GM19193 (cell line): ENCODE results near the gene NUP188.

Source experiments
- POLR2A ChIP-seq: IDR thresholded peaks from 4 replicates; pipeline ENCODE4 v1.6.1; 2011; ENCODE audit not compliant: insufficient read depth, insufficient read length; ENCODE audit errors: extremely low read depth

Gene NUP188, protein sequence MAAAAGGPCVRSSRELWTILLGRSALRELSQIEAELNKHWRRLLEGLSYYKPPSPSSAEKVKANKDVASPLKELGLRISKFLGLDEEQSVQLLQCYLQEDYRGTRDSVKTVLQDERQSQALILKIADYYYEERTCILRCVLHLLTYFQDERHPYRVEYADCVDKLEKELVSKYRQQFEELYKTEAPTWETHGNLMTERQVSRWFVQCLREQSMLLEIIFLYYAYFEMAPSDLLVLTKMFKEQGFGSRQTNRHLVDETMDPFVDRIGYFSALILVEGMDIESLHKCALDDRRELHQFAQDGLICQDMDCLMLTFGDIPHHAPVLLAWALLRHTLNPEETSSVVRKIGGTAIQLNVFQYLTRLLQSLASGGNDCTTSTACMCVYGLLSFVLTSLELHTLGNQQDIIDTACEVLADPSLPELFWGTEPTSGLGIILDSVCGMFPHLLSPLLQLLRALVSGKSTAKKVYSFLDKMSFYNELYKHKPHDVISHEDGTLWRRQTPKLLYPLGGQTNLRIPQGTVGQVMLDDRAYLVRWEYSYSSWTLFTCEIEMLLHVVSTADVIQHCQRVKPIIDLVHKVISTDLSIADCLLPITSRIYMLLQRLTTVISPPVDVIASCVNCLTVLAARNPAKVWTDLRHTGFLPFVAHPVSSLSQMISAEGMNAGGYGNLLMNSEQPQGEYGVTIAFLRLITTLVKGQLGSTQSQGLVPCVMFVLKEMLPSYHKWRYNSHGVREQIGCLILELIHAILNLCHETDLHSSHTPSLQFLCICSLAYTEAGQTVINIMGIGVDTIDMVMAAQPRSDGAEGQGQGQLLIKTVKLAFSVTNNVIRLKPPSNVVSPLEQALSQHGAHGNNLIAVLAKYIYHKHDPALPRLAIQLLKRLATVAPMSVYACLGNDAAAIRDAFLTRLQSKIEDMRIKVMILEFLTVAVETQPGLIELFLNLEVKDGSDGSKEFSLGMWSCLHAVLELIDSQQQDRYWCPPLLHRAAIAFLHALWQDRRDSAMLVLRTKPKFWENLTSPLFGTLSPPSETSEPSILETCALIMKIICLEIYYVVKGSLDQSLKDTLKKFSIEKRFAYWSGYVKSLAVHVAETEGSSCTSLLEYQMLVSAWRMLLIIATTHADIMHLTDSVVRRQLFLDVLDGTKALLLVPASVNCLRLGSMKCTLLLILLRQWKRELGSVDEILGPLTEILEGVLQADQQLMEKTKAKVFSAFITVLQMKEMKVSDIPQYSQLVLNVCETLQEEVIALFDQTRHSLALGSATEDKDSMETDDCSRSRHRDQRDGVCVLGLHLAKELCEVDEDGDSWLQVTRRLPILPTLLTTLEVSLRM (N-terminal part only)

DNA sequence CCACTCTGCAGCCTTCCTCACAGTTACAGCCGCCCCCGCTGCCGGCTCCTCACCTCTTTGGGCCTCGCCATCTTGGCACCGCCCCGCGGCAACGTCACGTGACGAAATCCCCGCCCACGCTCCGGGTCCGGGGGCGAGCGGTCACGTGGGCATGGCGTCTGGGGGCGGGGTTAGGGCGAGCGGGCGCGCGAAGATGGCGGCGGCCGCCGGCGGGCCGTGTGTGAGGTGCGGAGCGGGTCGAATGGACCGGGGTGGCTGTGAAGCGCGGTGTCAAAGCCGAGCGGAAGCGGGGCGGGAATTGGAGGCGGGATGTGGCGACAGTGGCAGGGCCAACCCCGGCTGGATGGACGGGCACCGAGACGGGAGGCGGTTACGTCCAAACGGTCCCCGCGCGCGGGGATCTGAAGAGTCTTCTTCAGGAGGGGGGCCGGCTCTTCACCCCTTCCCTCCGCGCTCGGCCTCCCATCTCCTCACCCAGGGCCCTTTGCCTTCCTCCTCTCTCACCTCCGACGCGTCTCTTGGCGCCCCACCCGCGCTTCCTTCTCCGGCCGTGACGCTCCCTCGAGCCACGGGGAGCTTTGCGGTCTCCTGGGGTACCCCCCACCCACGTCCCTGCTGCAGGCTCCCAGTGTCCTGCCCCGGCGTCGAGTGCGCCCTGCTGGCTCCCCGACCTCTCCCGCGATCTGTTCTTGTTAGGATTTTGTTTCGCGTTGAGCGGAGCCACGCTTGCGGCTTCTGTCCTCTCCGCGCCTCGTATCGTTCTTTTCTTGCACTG, at the start of gene NUP188, which contains the start of gene DOLK:
TSS of gene NUP188 (plus strand) at position 173 of the 775 bp plus-strand sequence. CDS start at position 194, 21 bp downstream.
TSS of gene DOLK (minus strand) at position 77 of the 775 bp plus-strand sequence. CDS start 300 bp downstream, outside the sequence.
- TF ChIP-seq POLR2A, result peak; percentile 98

DNA sequence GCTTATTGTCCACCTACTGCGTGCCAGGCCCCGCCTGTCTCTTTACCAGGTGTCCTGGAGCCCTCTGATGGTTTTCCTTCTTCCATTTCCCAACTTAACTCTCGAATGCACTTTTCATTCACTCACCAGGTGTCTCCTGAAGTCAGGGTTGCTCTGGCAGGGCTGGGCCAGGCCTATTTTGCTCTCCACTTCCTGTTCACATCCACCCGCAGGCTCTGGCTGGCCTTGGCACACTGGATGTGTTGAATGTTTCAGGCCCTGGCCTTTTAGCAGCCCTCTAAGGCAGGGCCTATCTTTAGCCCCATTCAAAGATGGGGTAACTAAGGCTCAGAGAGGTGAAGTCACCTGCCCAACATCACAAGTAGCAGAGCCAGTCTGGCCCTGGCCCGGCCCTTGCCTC, 49.1 kb upstream of the NUP188 start:
- no peak for TF ChIP-seq POLR2A

DNA sequence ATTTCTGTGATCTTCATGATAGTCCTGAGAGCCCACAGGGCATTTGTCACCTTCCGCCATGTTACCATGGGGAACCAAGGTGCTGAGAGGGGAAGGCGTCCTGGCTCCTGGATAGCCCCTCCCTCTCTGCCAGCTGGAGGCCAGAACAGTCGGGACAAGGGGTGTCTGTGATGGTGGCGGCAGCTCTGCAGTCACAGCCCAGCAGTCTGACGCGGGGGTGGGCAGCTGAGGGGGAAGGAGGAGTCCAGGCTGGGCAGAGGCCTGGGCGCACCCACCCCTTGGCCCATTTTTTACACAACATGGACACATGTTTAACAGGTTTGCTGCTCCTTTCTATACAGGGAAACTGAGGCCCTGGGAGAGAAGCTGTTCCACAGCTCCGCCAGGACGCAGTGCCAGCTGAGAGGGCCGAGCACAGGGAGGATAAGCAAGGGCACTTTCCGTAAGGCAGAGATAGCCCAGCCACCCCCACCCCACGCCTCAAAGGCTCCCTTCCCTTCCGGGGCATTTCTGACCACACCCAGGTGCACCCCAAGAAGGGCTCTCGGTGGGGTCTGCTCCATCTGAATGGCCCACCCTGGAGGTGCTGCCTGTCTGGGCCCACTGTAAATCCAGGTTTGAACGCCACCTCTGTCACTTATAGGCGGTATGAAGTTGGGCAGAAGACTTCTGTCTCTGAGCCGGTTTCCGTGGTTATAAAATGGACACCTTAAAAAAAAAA, 48.5 kb upstream of the NUP188 start:
- no peak for TF ChIP-seq POLR2A

DNA sequence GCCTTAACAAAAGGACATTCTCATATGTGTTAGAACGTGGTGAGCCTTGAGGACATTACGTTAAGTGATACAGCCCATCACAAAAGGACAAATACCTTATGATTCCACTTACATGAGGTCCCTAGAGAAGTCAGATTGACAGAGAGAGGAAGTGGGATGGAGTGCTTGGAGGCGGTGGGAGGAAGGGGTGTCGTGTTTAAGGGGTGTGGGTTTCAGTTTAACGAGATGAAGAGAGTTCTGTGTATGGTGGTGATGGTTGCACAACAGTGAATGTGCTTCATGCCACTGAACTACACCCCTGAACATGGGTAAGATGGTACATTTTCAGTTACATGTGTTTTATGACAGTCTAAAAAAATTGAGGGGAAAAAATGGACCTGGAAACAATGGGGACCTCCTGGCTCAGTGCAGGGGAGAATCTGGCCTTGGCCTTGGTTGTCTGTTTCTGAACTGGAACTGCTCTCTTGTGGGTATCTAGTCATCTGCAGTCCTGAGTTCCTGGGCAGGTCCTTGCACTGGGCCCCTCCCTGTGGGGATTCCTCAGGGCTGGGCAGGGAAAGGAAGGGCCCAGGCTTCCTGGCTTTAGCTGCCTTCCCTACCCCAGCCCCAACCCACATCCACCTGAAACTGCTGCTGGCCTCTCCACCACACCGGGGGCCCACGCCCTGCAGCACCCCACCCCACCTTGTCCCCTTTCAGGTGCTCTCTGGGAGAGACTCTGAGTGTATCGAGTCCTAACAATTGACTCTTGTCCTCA, 47.8 kb upstream of the NUP188 start:
- TF ChIP-seq POLR2A, result no peak

DNA sequence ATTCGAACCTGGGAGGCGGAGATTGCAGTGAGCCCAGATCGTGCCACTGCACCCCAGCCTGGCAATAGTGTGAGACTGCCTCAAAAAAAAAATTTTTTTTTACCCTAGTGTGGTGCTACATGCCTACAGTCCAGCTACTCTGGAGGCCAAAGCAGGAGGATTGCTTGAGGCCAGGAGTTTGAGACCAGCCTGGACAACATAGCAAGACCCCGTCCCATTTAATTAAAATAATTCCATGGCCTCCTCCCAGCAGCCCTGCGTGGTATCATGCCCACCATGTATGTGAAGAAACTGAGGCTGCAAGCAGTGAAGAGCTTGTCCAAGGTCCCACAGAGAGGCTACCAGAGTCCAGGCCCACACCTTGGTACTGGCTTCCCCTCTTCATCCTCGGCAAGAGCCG, 46.1 kb upstream of the NUP188 start:
- TF ChIP-seq POLR2A, result no peak

DNA sequence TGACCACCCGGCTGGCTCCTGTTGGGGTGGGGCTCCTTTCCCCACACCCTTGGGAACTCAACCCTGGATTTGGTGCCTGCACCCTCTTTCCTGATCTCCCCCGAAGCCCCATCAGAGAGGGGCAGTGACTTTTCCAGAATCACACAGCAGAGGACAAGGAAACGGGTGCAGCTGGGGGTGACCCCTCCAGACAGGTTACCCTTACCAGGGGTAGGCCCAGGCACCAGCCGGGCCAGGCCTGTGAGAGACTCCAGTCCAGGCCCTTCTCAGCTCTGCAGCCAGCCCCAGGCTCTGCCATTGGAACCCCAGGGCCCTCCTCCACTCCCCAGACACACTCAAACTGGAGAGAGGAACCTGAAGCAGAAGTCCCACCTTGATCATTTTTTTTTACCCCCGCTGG, 45.7 kb upstream of the NUP188 start:
- TF ChIP-seq POLR2A, result no peak

DNA sequence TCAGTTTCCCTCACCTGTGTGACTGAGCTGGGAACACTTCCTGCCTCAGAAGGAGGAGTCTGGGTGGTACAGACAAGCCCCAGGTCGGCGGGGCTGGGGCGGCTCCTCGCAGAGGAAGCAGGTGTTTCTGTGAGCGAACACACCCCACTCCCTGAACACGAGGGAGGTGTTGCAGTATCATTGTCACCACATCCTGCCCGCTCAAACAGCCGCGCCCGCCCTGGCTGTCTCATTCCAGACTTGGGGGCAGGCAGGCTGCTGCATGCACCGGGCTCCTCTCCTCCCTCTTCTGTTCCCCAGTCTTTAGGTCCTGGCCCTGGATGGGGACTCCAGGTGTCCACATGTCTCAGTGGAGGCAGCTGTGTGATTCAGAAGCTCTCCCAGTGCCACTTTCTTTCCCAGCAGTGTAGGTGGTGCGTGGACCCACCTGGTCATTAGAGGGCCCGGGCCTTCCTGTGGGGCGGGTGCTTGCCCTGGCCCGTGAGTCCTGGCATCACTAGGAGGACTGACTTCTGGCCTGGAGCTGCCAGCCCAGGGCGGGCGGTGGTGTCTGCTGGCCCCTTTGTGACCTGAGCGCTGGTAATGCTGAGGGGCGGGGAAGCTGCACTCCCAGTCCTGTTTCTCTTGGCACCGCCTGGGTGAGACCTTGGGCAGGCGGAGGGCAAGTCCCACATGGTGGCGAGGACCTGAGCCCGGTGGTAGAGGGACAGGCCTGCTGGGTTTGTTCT, 45.0 kb upstream of the NUP188 start:
- TF ChIP-seq POLR2A, result peak; percentile 69

DNA sequence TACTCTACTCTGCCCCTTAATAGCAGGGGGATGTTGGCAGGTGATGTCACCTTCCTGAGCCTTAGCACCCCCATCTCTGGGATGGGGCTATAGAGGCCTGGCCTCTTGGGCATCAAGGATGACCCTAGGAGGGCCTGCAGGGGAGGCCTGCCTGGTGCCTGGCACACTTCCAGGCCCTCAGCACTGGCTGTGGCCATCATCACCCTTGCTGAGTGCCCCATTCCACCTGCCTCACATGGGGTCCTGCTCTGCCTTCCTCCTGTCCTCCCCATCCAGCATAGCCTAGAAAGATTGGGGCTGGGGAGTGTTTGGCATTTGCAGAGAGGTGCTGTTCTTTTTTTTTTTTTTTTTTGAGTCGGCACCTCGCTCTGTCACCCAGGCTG, 44.4 kb upstream of the NUP188 start:
- TF ChIP-seq POLR2A, result no peak

DNA sequence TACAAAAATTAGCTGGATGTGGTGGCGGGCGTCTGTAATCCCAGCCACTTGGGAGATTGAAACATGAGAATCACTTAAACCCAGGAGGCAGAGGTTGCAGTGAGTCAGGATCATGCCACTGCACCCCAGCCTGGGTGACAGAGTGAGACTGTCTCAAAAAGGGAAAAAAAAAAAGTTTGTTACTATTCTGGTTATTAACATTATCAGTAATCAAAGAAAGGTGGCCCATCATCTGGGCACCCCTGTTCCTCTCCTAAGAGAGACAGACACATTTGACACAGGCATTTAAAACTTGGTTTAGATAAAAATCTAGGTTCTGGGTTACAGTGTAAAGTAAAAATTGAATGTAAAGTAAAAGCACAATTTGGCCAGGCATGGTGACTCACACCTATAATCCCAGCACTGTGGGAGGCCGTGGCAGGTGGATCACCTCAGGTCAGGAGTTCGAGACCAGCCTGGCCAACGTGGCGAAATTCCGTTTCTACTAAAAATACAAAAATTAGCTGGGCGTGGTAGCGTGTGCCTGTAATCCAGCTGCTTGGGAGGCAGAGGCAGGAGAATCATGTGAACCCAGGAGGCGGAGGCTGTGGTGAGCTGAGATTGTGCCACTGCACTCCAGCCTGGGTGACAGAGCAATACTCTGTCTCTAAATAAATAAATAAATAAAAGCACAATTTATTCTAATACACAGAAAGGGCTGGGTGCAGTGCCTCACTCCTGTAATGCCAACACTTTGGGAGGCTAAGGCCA, 43.5 kb upstream of the NUP188 start:
- TF ChIP-seq POLR2A, result no peak

DNA sequence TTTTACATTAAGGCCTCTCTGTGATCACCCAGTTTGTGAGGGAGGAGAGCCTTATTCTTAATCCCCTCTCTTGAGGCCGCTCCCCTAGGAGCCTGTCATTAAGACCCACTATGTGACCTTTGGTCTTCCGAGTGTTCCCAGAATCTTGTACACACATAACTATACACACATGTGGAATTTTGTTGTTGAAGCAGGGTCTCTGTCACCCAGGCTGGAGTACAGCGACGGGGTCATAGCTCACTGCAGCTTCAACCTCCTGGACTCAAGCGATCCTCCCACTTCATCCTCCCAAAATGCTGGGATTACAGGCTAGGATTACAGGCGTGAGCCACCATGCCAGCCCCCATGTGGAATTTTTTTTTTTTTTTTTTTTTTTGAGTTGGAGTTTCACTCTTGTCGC, 41.5 kb upstream of the NUP188 start:
- no peak for TF ChIP-seq POLR2A

DNA sequence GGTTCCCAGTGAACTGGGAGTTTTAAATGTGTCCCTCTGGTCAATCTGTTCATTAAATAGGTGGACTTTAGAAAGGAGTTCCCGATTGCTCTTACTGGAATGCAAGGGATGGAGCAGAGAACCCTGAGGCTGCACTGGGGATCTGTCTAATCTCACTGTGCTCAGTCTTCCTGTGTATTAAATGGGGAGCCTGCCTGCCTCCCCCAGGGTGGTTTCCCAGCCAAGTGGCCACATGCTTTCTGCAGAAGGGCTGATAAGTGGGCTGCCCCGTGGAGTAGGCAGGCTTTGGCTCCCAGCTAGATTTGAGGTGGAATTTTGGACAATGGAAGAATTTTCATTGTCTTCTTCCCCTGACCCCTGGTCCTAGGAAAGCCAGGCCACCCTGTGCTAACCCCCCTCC, 40.8 kb upstream of the NUP188 start:
- no peak for TF ChIP-seq POLR2A
